Measurements from ENCODE around the gene RMP24.

The RMP24 gene

DNA sequence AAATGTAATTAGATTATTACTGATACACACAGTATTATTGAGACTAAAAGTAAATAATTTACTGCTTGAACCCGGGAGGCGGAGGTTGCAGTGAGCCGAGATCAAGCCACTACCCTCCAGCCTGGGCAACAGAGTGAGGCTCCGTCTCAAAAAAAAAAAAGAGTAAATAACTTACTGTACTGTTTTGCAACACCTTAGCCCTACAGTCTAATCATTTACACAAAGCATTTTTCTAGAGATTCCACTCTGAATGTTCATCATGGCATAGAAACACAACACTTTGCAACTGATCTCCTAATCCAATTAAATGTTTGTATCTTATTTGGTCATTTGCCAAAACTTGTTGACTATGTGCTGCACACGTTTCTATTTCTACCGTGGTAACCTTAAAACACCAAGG is 23.4 kb upstream of the RMP24 start:
- Histone ChIP-seq H3K9me1 (ENCODE audit: insufficient read depth, low read length) (no peaks in the 10 kb centered on the region), H3K4me2 (ENCODE audit: low read depth, low read length) (no peak overlapping the region), H3K4ac (ENCODE audit: low read depth, low read length) (no peak overlapping the region), H4K8ac (ENCODE audit: low read depth in 2 of 2, low read length in 2 of 2) (no peak overlapping the region), H3K27me3 (ENCODE audit: control insufficient read depth, insufficient read depth, low read length) (peaks cover 15% of the 10 kb centered on the region), H4K91ac (ENCODE audit: insufficient read depth, low read depth, low read length) (no peak overlapping the region), H3K56ac (ENCODE audit: extremely low read depth, insufficient read depth, low read length) (no peak overlapping the region), H2AK9ac (replicated peaks; ENCODE audit: low read depth, low read length, poor library complexity) (no peak overlapping the region), H3K23ac (ENCODE audit: low read depth, low read length) (no peak overlapping the region), H3K9me3 (ENCODE audit: control insufficient read depth, insufficient read depth, low read length) (no peaks in the 10 kb centered on the region), H3K9ac (ENCODE audit: low read depth, low read length) (no peak overlapping the region), H3K4me1 (ENCODE audit: control insufficient read depth, insufficient read depth, low read length) (peaks cover 1% of the 10 kb centered on the region; the same call in 1 of the 2 replicates), H2BK15ac (ENCODE audit: low read depth, low read length) (no peak overlapping the region), H3K18ac (ENCODE audit: low read depth, low read length) (no peak overlapping the region), H2BK120ac (ENCODE audit: low read depth, low read length) (no peak overlapping the region), H4K20me1 (ENCODE audit: insufficient read depth, low read length) (no peaks in the 10 kb centered on the region), H3K36me3 (ENCODE audit: control insufficient read depth, insufficient read depth, low read length) (no peaks in the 10 kb centered on the region), H2BK5ac (ENCODE audit: low read depth, low read length, poor library complexity, severe bottlenecking) (no peak overlapping the region), H2AK5ac (ENCODE audit: low read depth, low read length) (no peak overlapping the region), H3K14ac (replicated peaks; ENCODE audit: low read depth, low read length) (no peak overlapping the region), H3K4me3 (ENCODE audit: insufficient read depth, low read depth, low read length) (no peak overlapping the region), H2BK20ac (ENCODE audit: low read depth, low read length) (no peak overlapping the region), H3K79me1 (ENCODE audit: low read depth in 1 of 2, low read length in 2 of 2) (no peaks in the 10 kb centered on the region), H2AFZ (replicated peaks; ENCODE audit: low read length, poor library complexity) (no peak overlapping the region), H4K5ac (ENCODE audit: low read depth, low read length) (no peak overlapping the region), H3K27ac (ENCODE audit: insufficient read depth, low read length) (no peak overlapping the region)
- ATAC-seq (ENCODE audit: low read depth), result no peak
- DNase-seq, result no peak
- ChIA-PET POLR2A (ENCODE audit: unreplicated experiment) (no interaction called here), CTCF (no interaction called here)
- BruUV-seq (replicated peaks), result no TSS peak
- in situ Hi-C loops (cut with MboI; ENCODE audit: low sequenced_read_pairs), result loop anchor here (10.0 kb wide), 1 partner anchor 194 kb away; no protein-coding TSS in a partner anchor
- WGBS, 2 experiments (ENCODE audit: extremely low coverage in 2 of 2, insufficient read length in 1 of 2), result 24% methylated on average over 2 of the region's 6 CpGs; no CpG with 5 or more reads in 1 of the 2 experiments
- TF ChIP-seq NFE2L2 (IDR thresholded peaks at IDR 0.05; ENCODE audit: low read depth, low read length) (no peak), RCOR1 (IDR thresholded peaks at IDR 0.05; ENCODE audit: insufficient replicate concordance, low read length) (no peak), BHLHE40 (IDR thresholded peaks at IDR 0.05; ENCODE audit: low read depth, low read length) (no peak), CHD1 (IDR thresholded peaks at IDR 0.05; ENCODE audit: low read depth, low read length) (no peak), CEBPB (IDR thresholded peaks at IDR 0.05; ENCODE audit: low read depth, low read length) (no peak), RAD21 (IDR thresholded peaks at IDR 0.05; ENCODE audit: low read length) (no peak), MAZ (IDR thresholded peaks at IDR 0.05; ENCODE audit: borderline replicate concordance, low read depth, low read length) (no peak), SMC3 (IDR thresholded peaks at IDR 0.05; ENCODE audit: low read depth, low read length) (no peak), MAFK (IDR thresholded peaks at IDR 0.05; ENCODE audit: low read depth, low read length) (no peak), POLR2A (IDR thresholded peaks at IDR 0.05; ENCODE audit: low read depth, low read length) (no peak), RFX5 (IDR thresholded peaks at IDR 0.05; ENCODE audit: low read depth, low read length) (no peak), FOS (IDR thresholded peaks at IDR 0.05; ENCODE audit: low read depth, low read length) (no peak), MXI1 (IDR thresholded peaks at IDR 0.05; ENCODE audit: borderline replicate concordance, low read depth, low read length) (no peak)
- TF ChIP-seq, protein P1, sequence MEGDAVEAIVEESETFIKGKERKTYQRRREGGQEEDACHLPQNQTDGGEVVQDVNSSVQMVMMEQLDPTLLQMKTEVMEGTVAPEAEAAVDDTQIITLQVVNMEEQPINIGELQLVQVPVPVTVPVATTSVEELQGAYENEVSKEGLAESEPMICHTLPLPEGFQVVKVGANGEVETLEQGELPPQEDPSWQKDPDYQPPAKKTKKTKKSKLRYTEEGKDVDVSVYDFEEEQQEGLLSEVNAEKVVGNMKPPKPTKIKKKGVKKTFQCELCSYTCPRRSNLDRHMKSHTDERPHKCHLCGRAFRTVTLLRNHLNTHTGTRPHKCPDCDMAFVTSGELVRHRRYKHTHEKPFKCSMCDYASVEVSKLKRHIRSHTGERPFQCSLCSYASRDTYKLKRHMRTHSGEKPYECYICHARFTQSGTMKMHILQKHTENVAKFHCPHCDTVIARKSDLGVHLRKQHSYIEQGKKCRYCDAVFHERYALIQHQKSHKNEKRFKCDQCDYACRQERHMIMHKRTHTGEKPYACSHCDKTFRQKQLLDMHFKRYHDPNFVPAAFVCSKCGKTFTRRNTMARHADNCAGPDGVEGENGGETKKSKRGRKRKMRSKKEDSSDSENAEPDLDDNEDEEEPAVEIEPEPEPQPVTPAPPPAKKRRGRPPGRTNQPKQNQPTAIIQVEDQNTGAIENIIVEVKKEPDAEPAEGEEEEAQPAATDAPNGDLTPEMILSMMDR (conservative IDR thresholded peaks at IDR 0.05; ENCODE audit: low read depth, low read length), result no peak
- TF ChIP-seq, protein P2, sequence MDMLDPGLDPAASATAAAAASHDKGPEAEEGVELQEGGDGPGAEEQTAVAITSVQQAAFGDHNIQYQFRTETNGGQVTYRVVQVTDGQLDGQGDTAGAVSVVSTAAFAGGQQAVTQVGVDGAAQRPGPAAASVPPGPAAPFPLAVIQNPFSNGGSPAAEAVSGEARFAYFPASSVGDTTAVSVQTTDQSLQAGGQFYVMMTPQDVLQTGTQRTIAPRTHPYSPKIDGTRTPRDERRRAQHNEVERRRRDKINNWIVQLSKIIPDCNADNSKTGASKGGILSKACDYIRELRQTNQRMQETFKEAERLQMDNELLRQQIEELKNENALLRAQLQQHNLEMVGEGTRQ (IDR thresholded peaks at IDR 0.05; ENCODE audit: low read depth, low read length), result no peak
- TF ChIP-seq, protein P3, sequence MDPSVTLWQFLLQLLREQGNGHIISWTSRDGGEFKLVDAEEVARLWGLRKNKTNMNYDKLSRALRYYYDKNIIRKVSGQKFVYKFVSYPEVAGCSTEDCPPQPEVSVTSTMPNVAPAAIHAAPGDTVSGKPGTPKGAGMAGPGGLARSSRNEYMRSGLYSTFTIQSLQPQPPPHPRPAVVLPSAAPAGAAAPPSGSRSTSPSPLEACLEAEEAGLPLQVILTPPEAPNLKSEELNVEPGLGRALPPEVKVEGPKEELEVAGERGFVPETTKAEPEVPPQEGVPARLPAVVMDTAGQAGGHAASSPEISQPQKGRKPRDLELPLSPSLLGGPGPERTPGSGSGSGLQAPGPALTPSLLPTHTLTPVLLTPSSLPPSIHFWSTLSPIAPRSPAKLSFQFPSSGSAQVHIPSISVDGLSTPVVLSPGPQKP (IDR thresholded peaks at IDR 0.05; ENCODE audit: borderline replicate concordance, low read depth, low read length), result no peak
- dilution Hi-C loops (cut with HindIII; ENCODE audit: low sequenced_read_pairs, unreplicated experiment), result no loop called here
- intact Hi-C loops (cut with micrococcal nuclease), result no loop called here

All from IMR-90 (cell line).